ENCODE results near the gene LYRM1. TPM values are rescaled to one million over a fixed set of nuclear protein-coding genes. Genes with fewer than 3 reads are reported as not detected.

Gene LYRM1
- polyA plus RNA-seq, 2 of the 4 experiments (the other 2 are of a cell fraction) = 38.6 to 44.0 TPM

GRCh38 chr16:20940871-20941635 is 40.5 kb downstream of the LYRM1 start:
- ChIA-PET CTCF (interaction anchor here (0.7 kb wide), 1 partner anchor 92 kb away, joined by 3 read pairs; no protein-coding TSS in a partner anchor), POLR2A (no interaction called here)
- FAIRE-seq (no peak), ATAC-seq (no peak), DNase-seq (ENCODE audit: low read depth in 1 of 2, low spot score in 1 of 2) (no peak)
- Histone ChIP-seq H3K4me1 (no peaks in the 10 kb centered on the region), H3K9me3 (no peaks in the 10 kb centered on the region), H3K4me2 (no peak overlapping the region), H3K27ac (no peak overlapping the region), H3K4me3 (no peak overlapping the region)
- TF ChIP-seq JUNB (IDR thresholded peaks at IDR 0.05) (no peak), EHF (CRISPR knock-in tag; IDR thresholded peaks at IDR 0.05) (no peak), HOXB5 (CRISPR knock-in tag; IDR thresholded peaks at IDR 0.05) (no peak), RFX5 (IDR thresholded peaks at IDR 0.05) (no peak), REST (IDR thresholded peaks at IDR 0.05) (no peak), HES2 (IDR thresholded peaks at IDR 0.05) (no peak), FOXS1 (CRISPR knock-in tag; IDR thresholded peaks at IDR 0.05) (no peak), NPAS2 (CRISPR knock-in tag; IDR thresholded peaks at IDR 0.05; ENCODE audit: borderline replicate concordance) (no peak), KDM5A (IDR thresholded peaks at IDR 0.05) (no peak), CHD4 (IDR thresholded peaks at IDR 0.05; ENCODE audit: borderline replicate concordance) (no peak), HEYL (CRISPR knock-in tag; IDR thresholded peaks at IDR 0.05) (no peak), E2F6 (IDR thresholded peaks at IDR 0.05; ENCODE audit: borderline replicate concordance, low read depth) (no peak), RNF2 (IDR thresholded peaks at IDR 0.05; ENCODE audit: borderline replicate concordance, low read depth) (no peak), ATOH8 (CRISPR knock-in tag; IDR thresholded peaks at IDR 0.05; ENCODE audit: low read depth) (no peak), ZFP36 (IDR thresholded peaks at IDR 0.05; ENCODE audit: borderline replicate concordance, partially characterized antibody) (no peak)
- TF ChIP-seq, protein P1, sequence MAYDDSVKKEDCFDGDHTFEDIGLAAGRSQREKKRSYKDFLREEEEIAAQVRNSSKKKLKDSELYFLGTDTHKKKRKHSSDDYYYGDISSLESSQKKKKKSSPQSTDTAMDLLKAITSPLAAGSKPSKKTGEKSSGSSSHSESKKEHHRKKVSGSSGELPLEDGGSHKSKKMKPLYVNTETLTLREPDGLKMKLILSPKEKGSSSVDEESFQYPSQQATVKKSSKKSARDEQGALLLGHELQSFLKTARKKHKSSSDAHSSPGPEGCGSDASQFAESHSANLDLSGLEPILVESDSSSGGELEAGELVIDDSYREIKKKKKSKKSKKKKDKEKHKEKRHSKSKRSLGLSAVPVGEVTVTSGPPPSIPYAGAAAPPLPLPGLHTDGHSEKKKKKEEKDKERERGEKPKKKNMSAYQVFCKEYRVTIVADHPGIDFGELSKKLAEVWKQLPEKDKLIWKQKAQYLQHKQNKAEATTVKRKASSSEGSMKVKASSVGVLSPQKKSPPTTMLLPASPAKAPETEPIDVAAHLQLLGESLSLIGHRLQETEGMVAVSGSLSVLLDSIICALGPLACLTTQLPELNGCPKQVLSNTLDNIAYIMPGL (CRISPR knock-in tag; IDR thresholded peaks at IDR 0.05; ENCODE audit: borderline replicate concordance) = no peak
- TF ChIP-seq, protein P2, sequence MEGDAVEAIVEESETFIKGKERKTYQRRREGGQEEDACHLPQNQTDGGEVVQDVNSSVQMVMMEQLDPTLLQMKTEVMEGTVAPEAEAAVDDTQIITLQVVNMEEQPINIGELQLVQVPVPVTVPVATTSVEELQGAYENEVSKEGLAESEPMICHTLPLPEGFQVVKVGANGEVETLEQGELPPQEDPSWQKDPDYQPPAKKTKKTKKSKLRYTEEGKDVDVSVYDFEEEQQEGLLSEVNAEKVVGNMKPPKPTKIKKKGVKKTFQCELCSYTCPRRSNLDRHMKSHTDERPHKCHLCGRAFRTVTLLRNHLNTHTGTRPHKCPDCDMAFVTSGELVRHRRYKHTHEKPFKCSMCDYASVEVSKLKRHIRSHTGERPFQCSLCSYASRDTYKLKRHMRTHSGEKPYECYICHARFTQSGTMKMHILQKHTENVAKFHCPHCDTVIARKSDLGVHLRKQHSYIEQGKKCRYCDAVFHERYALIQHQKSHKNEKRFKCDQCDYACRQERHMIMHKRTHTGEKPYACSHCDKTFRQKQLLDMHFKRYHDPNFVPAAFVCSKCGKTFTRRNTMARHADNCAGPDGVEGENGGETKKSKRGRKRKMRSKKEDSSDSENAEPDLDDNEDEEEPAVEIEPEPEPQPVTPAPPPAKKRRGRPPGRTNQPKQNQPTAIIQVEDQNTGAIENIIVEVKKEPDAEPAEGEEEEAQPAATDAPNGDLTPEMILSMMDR (IDR thresholded peaks at IDR 0.05) = no peak
- TF ChIP-seq, protein P3, sequence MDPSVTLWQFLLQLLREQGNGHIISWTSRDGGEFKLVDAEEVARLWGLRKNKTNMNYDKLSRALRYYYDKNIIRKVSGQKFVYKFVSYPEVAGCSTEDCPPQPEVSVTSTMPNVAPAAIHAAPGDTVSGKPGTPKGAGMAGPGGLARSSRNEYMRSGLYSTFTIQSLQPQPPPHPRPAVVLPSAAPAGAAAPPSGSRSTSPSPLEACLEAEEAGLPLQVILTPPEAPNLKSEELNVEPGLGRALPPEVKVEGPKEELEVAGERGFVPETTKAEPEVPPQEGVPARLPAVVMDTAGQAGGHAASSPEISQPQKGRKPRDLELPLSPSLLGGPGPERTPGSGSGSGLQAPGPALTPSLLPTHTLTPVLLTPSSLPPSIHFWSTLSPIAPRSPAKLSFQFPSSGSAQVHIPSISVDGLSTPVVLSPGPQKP (IDR thresholded peaks at IDR 0.05; ENCODE audit: low read depth, low read length) = no peak
- TF ChIP-seq, protein P4, sequence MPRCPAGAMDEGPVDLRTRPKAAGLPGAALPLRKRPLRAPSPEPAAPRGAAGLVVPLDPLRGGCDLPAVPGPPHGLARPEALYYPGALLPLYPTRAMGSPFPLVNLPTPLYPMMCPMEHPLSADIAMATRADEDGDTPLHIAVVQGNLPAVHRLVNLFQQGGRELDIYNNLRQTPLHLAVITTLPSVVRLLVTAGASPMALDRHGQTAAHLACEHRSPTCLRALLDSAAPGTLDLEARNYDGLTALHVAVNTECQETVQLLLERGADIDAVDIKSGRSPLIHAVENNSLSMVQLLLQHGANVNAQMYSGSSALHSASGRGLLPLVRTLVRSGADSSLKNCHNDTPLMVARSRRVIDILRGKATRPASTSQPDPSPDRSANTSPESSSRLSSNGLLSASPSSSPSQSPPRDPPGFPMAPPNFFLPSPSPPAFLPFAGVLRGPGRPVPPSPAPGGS (IDR thresholded peaks at IDR 0.05) = no peak
- WGBS (ENCODE audit: missing lambda C conversion rate) = 37% methylated on average over 6 of the region's 6 CpGs
